Measurements from ENCODE around the gene SNRNP48. TPM values are rescaled to one million over a fixed set of nuclear protein-coding genes. Genes with fewer than 3 reads are reported as not detected.

The SNRNP48 gene
- total RNA-seq, 1 experiment from 2014 or later: 17.6 TPM

DNA sequence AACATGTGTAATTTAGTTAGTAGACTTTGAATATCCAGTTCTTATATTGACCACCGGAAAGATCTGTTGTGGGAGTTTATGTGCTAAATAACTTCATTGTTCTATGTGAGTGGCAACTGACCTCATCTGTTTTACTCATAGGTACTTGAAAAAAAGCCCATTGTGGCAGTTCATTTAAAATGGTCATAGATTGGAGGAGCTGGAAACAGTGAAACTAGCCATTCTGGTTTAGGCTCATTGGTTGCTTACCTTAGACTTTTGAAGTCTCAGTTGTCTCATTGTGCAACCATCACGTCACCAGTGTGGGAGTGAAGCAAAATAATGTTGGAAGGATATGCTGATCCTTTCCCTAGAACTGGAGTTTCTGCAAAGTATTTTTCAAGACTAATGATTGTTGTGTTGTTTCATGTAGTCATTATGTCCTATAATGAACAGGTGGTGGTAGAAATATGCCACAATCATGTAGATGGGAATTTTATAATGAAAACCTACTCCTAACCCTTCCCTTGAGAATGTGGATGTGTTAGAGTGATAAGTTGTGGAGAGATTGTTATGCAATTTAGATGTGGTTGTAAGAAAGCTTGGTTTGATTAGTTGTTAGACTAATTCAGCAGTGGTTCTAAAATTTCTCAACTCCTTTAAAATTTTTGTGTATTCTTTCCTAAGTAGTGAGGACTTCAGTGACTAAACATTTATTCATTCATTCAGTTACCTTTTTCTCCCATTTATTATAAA is 30.2 kb upstream of the SNRNP48 start (continued):
- TF ChIP-seq, protein P1, sequence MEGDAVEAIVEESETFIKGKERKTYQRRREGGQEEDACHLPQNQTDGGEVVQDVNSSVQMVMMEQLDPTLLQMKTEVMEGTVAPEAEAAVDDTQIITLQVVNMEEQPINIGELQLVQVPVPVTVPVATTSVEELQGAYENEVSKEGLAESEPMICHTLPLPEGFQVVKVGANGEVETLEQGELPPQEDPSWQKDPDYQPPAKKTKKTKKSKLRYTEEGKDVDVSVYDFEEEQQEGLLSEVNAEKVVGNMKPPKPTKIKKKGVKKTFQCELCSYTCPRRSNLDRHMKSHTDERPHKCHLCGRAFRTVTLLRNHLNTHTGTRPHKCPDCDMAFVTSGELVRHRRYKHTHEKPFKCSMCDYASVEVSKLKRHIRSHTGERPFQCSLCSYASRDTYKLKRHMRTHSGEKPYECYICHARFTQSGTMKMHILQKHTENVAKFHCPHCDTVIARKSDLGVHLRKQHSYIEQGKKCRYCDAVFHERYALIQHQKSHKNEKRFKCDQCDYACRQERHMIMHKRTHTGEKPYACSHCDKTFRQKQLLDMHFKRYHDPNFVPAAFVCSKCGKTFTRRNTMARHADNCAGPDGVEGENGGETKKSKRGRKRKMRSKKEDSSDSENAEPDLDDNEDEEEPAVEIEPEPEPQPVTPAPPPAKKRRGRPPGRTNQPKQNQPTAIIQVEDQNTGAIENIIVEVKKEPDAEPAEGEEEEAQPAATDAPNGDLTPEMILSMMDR (IDR thresholded peaks at IDR 0.05): no peak
- TF ChIP-seq, protein P2, sequence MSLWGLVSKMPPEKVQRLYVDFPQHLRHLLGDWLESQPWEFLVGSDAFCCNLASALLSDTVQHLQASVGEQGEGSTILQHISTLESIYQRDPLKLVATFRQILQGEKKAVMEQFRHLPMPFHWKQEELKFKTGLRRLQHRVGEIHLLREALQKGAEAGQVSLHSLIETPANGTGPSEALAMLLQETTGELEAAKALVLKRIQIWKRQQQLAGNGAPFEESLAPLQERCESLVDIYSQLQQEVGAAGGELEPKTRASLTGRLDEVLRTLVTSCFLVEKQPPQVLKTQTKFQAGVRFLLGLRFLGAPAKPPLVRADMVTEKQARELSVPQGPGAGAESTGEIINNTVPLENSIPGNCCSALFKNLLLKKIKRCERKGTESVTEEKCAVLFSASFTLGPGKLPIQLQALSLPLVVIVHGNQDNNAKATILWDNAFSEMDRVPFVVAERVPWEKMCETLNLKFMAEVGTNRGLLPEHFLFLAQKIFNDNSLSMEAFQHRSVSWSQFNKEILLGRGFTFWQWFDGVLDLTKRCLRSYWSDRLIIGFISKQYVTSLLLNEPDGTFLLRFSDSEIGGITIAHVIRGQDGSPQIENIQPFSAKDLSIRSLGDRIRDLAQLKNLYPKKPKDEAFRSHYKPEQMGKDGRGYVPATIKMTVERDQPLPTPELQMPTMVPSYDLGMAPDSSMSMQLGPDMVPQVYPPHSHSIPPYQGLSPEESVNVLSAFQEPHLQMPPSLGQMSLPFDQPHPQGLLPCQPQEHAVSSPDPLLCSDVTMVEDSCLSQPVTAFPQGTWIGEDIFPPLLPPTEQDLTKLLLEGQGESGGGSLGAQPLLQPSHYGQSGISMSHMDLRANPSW (CRISPR knock-in tag; conservative IDR thresholded peaks at IDR 0.05; ENCODE audit: low read depth): no peak
- TF ChIP-seq PRRX2 (CRISPR knock-in tag; IDR thresholded peaks at IDR 0.05): no peak
- no peak for TF ChIP-seq ZNF396 (CRISPR knock-in tag; IDR thresholded peaks at IDR 0.05; ENCODE audit: borderline replicate concordance)
- no peak for TF ChIP-seq NR2C2 (CRISPR knock-in tag; IDR thresholded peaks at IDR 0.05)
- TF ChIP-seq, protein P3, sequence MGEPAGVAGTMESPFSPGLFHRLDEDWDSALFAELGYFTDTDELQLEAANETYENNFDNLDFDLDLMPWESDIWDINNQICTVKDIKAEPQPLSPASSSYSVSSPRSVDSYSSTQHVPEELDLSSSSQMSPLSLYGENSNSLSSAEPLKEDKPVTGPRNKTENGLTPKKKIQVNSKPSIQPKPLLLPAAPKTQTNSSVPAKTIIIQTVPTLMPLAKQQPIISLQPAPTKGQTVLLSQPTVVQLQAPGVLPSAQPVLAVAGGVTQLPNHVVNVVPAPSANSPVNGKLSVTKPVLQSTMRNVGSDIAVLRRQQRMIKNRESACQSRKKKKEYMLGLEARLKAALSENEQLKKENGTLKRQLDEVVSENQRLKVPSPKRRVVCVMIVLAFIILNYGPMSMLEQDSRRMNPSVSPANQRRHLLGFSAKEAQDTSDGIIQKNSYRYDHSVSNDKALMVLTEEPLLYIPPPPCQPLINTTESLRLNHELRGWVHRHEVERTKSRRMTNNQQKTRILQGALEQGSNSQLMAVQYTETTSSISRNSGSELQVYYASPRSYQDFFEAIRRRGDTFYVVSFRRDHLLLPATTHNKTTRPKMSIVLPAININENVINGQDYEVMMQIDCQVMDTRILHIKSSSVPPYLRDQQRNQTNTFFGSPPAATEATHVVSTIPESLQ (CRISPR knock-in tag; IDR thresholded peaks at IDR 0.05): no peak
- TF ChIP-seq GABPB1 (CRISPR knock-in tag; IDR thresholded peaks at IDR 0.05): no peak
- no peak for TF ChIP-seq JAZF1 (CRISPR knock-in tag; IDR thresholded peaks at IDR 0.05)
- no peak for TF ChIP-seq ZNF219 (CRISPR knock-in tag; IDR thresholded peaks at IDR 0.05; ENCODE audit: borderline replicate concordance)

GRCh38 chr6:7561153-7561964 is 28.6 kb upstream of the SNRNP48 start:
- Mint-ChIP-seq H3K9me3 (no peaks in the 10 kb centered on the region), H3K4me3 (no peak overlapping the region), H3K27ac (no peak overlapping the region), H3K27me3 (ENCODE audit: low read depth) (no peaks in the 10 kb centered on the region), H3K36me3 (peaks cover 70% of the 10 kb centered on the region), H3K4me1 (no peaks in the 10 kb centered on the region)
- ATAC-seq (no peak), DNase-seq (ENCODE audit: low spot score) (no peak)
- TF ChIP-seq, protein P4, sequence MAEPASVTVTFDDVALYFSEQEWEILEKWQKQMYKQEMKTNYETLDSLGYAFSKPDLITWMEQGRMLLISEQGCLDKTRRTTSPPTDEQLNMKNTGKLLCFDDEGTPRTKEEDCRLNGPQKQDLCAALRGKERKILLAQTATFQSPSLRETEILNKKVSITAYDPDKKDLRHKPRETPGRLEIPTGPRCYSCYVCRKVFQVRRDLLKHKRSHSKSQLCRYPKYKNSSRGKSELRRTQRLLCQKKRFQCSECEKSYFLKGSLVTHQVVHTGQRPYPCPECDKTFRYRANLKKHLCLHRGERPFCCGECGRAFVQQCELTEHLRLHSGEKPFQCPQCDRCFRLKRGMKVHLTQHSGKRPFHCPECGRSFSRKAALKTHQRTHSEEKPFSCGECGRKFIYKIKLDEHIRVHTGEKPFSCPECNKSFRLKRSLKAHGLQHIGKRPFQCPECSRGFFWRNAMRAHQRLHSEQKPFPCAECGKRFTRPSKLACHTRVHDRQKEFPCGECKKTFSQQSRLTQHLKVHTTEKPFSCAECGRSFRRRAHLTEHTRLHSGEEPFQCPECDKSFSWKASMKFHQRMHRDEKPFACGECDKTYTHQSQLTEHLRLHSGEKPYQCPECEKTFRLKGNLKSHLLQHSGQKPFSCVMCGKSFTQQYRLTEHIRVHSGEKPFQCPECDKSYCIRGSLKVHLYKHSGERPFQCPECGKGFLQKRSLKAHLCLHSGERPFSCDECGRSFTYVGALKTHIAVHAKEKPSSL (CRISPR knock-in tag; conservative IDR thresholded peaks at IDR 0.05): no peak
- TF ChIP-seq ZNF671 (CRISPR knock-in tag; IDR thresholded peaks at IDR 0.05) (no peak), JUN (CRISPR knock-in tag; IDR thresholded peaks at IDR 0.05) (no peak), GABPB1 (CRISPR knock-in tag; IDR thresholded peaks at IDR 0.05) (peak; percentile 79)
- ChIA-PET CTCF (interaction anchor here (0.9 kb wide), 1 partner anchor 137 kb away, joined by 4 read pairs; no protein-coding TSS in a partner anchor), POLR2A (no interaction called here)

DNA sequence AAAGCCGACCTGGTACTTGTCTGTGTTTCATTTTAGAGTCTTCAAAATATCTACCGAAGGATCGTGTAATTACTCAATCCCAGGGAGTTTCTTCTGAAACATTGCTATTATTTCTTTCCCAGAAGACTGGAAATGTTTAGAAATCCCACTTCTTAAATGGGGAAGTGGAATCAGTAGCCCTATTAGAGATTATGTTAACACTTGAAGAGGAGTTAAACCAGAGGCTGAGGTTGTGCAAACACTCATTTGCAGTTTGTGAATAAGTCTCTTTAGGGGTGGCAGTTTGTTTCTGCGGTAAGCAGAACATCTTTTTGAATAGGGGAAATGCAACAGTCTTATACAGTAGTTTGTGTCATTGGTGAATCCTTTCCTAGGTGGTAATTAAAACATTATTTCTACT is 27.2 kb upstream of the SNRNP48 start:
- no peak overlapping the region for H3K4me3 Mint-ChIP-seq
- ATAC-seq (no peak), DNase-seq (ENCODE audit: low spot score) (no peak)
- POLR2A ChIA-PET: no interaction called here
- H3K36me3 Mint-ChIP-seq: peaks cover 75% of the 10 kb centered on the region
- CTCF ChIA-PET: no interaction called here
- H3K27ac Mint-ChIP-seq: peak overlapping the region; percentile 17; the same call in 1 of the 2 replicates
- H3K9me3 Mint-ChIP-seq: no peaks in the 10 kb centered on the region
- no peaks in the 10 kb centered on the region for H3K4me1 Mint-ChIP-seq
- H3K27me3 Mint-ChIP-seq (ENCODE audit: low read depth): no peaks in the 10 kb centered on the region
- TF ChIP-seq, protein P2 (CRISPR knock-in tag; conservative IDR thresholded peaks at IDR 0.05; ENCODE audit: low read depth): no peak
- TF ChIP-seq ZBTB21 (CRISPR knock-in tag; IDR thresholded peaks at IDR 0.05; ENCODE audit: borderline replicate concordance): no peak
- TF ChIP-seq, protein P5, sequence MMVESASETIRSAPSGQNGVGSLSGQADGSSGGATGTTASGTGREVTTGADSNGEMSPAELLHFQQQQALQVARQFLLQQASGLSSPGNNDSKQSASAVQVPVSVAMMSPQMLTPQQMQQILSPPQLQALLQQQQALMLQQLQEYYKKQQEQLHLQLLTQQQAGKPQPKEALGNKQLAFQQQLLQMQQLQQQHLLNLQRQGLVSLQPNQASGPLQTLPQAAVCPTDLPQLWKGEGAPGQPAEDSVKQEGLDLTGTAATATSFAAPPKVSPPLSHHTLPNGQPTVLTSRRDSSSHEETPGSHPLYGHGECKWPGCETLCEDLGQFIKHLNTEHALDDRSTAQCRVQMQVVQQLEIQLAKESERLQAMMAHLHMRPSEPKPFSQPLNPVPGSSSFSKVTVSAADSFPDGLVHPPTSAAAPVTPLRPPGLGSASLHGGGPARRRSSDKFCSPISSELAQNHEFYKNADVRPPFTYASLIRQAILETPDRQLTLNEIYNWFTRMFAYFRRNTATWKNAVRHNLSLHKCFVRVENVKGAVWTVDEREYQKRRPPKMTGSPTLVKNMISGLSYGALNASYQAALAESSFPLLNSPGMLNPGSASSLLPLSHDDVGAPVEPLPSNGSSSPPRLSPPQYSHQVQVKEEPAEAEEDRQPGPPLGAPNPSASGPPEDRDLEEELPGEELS (CRISPR knock-in tag; IDR thresholded peaks at IDR 0.05): no peak
- TF ChIP-seq ZNF232 (CRISPR knock-in tag; IDR thresholded peaks at IDR 0.05): no peak
- no peak for TF ChIP-seq EMX1 (CRISPR knock-in tag; IDR thresholded peaks at IDR 0.05)
